ENCODE data around the gene HLCS. TPM values are rescaled to one million over a fixed set of nuclear protein-coding genes. Genes with fewer than 3 reads are reported as not detected.
"Not testable (repeated sequence)": the region's sequence is repeated elsewhere in the genome, so short reads cannot be mapped to it uniquely, and the experiment has no call there.

The HLCS gene
- total RNA-seq, 1 experiment from 2014 or later, result 44.3 TPM

GRCh38 chr21:36850372-36850771 lies 116.1 kb downstream of the HLCS start:
- no peak for DNase-seq (ENCODE audit: low spot score)

GRCh38 chr21:36849461-36850105 lies 116.9 kb downstream of the HLCS start:
- no peak for DNase-seq (ENCODE audit: low spot score)

- no peak for DNase-seq (ENCODE audit: low spot score)
These were observed 117.7 kb downstream of the HLCS start for GRCh38 chr21:36848730-36849274.

GRCh38 chr21:36847189-36847588 lies 119.3 kb downstream of the HLCS start:
- peak; percentile 85 for DNase-seq (ENCODE audit: low spot score)

- no peak for DNase-seq (ENCODE audit: low spot score)
These were observed 119.8 kb downstream of the HLCS start for GRCh38 chr21:36846631-36847030.

GRCh38 chr21:36845790-36846189 lies 120.7 kb downstream of the HLCS start:
- DNase-seq (ENCODE audit: low spot score), result no peak

GRCh38 chr21:36845070-36845469 lies 121.4 kb downstream of the HLCS start:
- DNase-seq (ENCODE audit: low spot score), result no peak

- no peak for DNase-seq (ENCODE audit: low spot score)
These were observed 124.6 kb downstream of the HLCS start for GRCh38 chr21:36841866-36842265.

- DNase-seq (ENCODE audit: low spot score), result no peak
These were observed 126.7 kb downstream of the HLCS start for GRCh38 chr21:36839735-36840134.

- no peak for DNase-seq (ENCODE audit: low spot score)
These were observed 127.3 kb downstream of the HLCS start for GRCh38 chr21:36839123-36839522.

- DNase-seq (ENCODE audit: low spot score), result peak; percentile 58
These were observed 131.1 kb downstream of the HLCS start for GRCh38 chr21:36835383-36835795.

GRCh38 chr21:36834192-36834591 lies 132.3 kb downstream of the HLCS start:
- DNase-seq (ENCODE audit: low spot score), result no peak

- no peak for DNase-seq (ENCODE audit: low spot score)
These were observed 136.4 kb downstream of the HLCS start for GRCh38 chr21:36830100-36830499.

- DNase-seq (ENCODE audit: low spot score), result no peak
These were observed 137.5 kb downstream of the HLCS start for GRCh38 chr21:36828891-36829515.

GRCh38 chr21:36828208-36828607 lies 138.3 kb downstream of the HLCS start:
- DNase-seq (ENCODE audit: low spot score), result no peak

- no peak for DNase-seq (ENCODE audit: low spot score)
These were observed 140.8 kb downstream of the HLCS start for GRCh38 chr21:36825658-36826057.

GRCh38 chr21:36821032-36821299 lies 145.5 kb downstream of the HLCS start:
- DNase-seq (ENCODE audit: low spot score), result no peak

GRCh38 chr21:36820176-36821031 lies 146.1 kb downstream of the HLCS start:
- DNase-seq (ENCODE audit: low spot score), result no peak

- no peak for DNase-seq (ENCODE audit: low spot score)
These were observed 148.6 kb downstream of the HLCS start for GRCh38 chr21:36817732-36818450.

GRCh38 chr21:36816561-36817130 lies 149.8 kb downstream of the HLCS start:
- DNase-seq (ENCODE audit: low spot score), result no peak

- not testable (repeated sequence) for DNase-seq (ENCODE audit: low spot score)
These were observed 150.4 kb downstream of the HLCS start for GRCh38 chr21:36816026-36816425.

- DNase-seq (ENCODE audit: low spot score), result no peak
These were observed 151.2 kb downstream of the HLCS start for GRCh38 chr21:36815284-36815683.
